Activated B cell treated with CpG ODN at 0.5 μM for 24 hours (primary cell): ENCODE results near the gene CMPK1. TPM values are rescaled to one million over a fixed set of nuclear protein-coding genes. Genes with fewer than 3 reads are reported as not detected.

Experiments
- ATAC-seq: fragments of 200-7000 bp; cut with Tn5 transposase; one replicate; pipeline ENCODE4 v1.10.0; 2021; ENCODE audit warnings: low read depth, mild to moderate bottlenecking, moderate library complexity
- CTCF ChIA-PET: fragments of 350-600 bp; sonication (Branson Sonifier 250); formaldehyde crosslinking; loops from one replicate; lab custom pipeline; 2021; ENCODE audit warnings: antibody characterized with exemption; lab: Charles Lee
- POLR2A ChIA-PET: fragments of 350-600 bp; sonication (Branson Sonifier 250); formaldehyde crosslinking; loops from one replicate; lab custom pipeline; 2021; ENCODE audit warnings: antibody characterized with exemption; lab: Charles Lee
- DNase-seq: peaks from one replicate; pipeline ENCODE4 v3.0.0; 2022
- H3K27ac Mint-ChIP-seq: one replicate; pipeline ENCODE4 v1.8.0; 2020; ENCODE audit warnings: mixed read lengths
- H3K27me3 Mint-ChIP-seq: one replicate; pipeline ENCODE4 v1.8.0; 2021; ENCODE audit warnings: mixed read lengths
- H3K36me3 Mint-ChIP-seq: one replicate; pipeline ENCODE4 v1.8.0; 2021; ENCODE audit warnings: low read depth, mixed read lengths
- H3K4me1 Mint-ChIP-seq: one replicate; pipeline ENCODE4 v1.8.0; 2021; ENCODE audit warnings: mixed read lengths
- H3K4me3 Mint-ChIP-seq: one replicate; pipeline ENCODE4 v1.8.0; 2020; ENCODE audit warnings: mild to moderate bottlenecking, mixed read lengths
- H3K9me3 Mint-ChIP-seq: one replicate; pipeline ENCODE4 v1.8.0; 2020; ENCODE audit warnings: mixed read lengths
- intact Hi-C: fragments of 100-400 bp; cut with micrococcal nuclease; formaldehyde crosslinking; loops from one replicate; pipeline ENCODE4 v1.15.1; 2024
- total RNA-seq: library from RNA; stranded (reverse); gene quantifications from 2 replicates; pipeline ENCODE4 v1.2.3, GENCODE V29; 2022
- TF ChIP-seq, protein P1 (sequence below): fragments of 200-600 bp; IDR thresholded peaks from one replicate; pipeline ENCODE4 v1.8.0; 2022; ENCODE audit warnings: antibody characterized with exemption, mild to moderate bottlenecking

Gene CMPK1
- total RNA-seq, 1 donor from 2014 or later: 97.1 TPM

DNA sequence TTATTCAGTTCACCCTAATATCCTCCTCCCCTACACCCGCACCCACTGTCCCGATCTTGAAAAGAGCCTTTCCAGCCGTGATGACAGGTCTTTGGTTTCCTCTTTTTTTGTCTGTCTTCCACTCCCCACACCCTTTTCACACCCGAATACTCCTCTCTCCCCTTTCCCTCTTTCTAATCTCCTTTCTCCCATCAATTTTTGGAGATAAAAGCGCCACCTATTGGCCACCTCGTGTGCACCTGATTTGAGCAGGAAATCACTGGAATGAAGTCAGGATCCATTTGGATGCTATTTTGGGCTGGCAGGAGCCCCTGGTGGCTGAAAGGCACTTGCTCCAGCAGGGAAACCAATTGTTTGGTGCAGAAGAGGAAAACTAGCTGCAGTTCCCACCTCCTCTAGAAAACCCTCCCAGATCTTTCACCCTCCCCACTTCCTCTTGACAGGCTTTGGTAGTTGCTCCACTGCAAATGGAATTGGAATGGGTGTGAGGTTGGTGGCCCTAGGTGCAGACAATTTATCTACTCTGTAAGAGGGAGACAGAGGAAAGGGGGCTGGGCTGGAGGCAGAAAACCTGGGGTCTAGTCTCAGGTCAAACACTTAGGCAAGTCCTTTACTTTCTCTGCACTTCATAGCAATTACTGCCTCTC is 90.9 kb downstream of the CMPK1 start:
- ATAC-seq (no peak), DNase-seq (no peak)
- POLR2A ChIA-PET: no interaction called here
- CTCF ChIA-PET: interaction anchor here (0.9 kb wide), 1 partner anchor 10 kb away, joined by 3 read pairs; no protein-coding TSS in a partner anchor
- Mint-ChIP-seq H3K36me3 (no peaks in the 10 kb centered on the region), H3K27me3 (peaks cover 44% of the 10 kb centered on the region), H3K27ac (no peak overlapping the region), H3K4me3 (no peak overlapping the region), H3K4me1 (no peaks in the 10 kb centered on the region), H3K9me3 (no peaks in the 10 kb centered on the region)
- intact Hi-C loops: loop anchor here (1.0 kb wide), 1 partner anchor 231 kb away; no protein-coding TSS in a partner anchor
- TF ChIP-seq, protein P1, sequence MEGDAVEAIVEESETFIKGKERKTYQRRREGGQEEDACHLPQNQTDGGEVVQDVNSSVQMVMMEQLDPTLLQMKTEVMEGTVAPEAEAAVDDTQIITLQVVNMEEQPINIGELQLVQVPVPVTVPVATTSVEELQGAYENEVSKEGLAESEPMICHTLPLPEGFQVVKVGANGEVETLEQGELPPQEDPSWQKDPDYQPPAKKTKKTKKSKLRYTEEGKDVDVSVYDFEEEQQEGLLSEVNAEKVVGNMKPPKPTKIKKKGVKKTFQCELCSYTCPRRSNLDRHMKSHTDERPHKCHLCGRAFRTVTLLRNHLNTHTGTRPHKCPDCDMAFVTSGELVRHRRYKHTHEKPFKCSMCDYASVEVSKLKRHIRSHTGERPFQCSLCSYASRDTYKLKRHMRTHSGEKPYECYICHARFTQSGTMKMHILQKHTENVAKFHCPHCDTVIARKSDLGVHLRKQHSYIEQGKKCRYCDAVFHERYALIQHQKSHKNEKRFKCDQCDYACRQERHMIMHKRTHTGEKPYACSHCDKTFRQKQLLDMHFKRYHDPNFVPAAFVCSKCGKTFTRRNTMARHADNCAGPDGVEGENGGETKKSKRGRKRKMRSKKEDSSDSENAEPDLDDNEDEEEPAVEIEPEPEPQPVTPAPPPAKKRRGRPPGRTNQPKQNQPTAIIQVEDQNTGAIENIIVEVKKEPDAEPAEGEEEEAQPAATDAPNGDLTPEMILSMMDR: no peak

Other genes with a start within 250 kb of the CMPK1 start
- not detected in 2 replicates for gene CYP4A22, start 196.3 kb upstream of the CMPK1 start, total RNA-seq
- gene PDZK1IP1, start 143.8 kb upstream of the CMPK1 start, total RNA-seq: not detected in 2 replicates
- gene TAL1, start 101.6 kb upstream of the CMPK1 start, total RNA-seq: not detected in 2 replicates
- 2.6 and 4.2 TPM in 2 replicates for gene STIL, start 19.6 kb upstream of the CMPK1 start, total RNA-seq
- gene FOXE3, start 82.5 kb downstream of the CMPK1 start, total RNA-seq: not detected in 2 replicates
- gene FOXD2, start 104.3 kb downstream of the CMPK1 start, total RNA-seq: 0.10 and 0.20 TPM in 2 replicates